ENCODE measurements around the gene HOXD11.

The HOXD11 gene

DNA sequence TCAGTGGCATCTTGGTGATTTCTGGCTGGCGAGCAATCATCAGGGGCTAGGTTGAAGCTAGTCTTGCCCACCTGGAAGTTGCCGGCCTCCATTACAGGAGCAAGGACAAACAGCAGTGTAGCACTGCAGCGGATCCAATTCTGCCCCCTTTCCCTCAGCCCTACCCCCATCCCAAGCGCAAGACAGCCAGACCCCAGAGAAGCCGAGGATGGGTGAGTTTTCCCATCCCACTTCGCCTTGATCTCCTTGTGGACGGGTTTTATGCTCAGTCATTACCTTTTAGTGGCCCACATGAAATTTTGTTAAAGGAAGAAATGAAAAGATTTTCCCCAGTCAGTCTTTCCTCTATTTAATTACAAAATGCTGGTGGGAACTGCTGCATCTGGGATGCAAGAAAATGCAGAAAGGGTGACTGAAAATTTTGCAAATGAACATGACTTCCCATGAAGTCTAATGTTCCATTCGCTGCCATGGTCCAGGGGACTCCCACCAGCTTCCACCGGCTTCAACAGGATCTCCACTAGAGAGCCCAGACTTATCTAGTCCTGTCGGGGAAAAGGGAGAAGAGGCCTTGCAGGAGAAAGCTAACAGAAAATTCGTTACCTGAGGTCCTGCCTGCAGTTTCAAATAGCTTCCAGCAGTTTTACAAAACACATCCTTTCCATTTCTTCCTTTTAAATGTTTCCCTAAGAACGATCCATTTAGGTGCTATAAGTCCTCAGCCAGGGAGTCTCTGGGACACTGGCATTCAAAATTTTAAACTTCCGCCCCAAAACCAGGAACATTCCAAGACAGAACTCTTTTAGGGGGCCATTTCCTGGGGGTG is 13.5 kb downstream of the HOXD11 start:
- DNase-seq (ENCODE audit: low read depth in 3 of 3) = no peak

DNA sequence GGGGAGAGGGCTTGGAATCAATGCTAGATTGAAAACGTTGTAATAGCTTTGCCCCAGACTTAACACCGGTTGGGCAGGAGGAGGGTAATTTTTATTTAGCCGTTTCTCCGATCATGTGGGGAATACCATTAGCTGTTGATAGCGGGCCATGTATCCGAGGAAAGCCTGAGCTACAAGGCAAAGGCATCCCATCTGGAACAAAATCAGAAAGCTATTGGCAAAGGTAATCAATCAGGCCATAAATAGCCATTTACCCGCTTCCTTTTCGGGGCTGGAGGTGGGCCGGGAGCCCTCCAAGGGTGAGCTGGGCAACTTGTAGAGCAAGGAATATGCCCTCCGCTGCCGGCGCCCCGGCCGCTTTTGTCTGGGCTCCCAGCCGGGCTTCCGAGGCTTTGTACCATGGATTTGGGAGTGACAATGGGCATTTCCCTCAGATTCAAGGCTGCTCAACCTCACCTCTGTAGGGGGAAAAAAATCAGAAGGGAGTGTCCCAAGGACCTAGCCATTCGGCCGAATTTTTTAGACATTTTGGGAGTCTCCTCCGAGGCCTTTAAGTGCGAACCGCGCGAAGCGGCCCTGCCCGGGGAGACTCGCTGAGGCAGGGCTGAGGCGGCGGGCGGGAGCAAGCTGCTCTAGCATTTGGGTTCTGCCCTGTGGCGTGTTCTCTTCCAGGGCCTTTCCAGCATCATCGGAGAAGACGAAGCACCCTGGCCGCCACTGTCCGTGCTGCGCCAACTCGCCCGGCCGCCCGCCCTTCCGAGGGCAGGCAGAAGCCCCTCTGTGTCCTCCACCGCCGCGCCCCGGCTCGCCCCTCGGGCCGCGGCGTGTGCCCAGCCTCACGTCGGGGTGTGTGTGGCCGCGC is 14.3 kb downstream of the HOXD11 start:
- no peak for DNase-seq (ENCODE audit: low read depth in 3 of 3)

DNA sequence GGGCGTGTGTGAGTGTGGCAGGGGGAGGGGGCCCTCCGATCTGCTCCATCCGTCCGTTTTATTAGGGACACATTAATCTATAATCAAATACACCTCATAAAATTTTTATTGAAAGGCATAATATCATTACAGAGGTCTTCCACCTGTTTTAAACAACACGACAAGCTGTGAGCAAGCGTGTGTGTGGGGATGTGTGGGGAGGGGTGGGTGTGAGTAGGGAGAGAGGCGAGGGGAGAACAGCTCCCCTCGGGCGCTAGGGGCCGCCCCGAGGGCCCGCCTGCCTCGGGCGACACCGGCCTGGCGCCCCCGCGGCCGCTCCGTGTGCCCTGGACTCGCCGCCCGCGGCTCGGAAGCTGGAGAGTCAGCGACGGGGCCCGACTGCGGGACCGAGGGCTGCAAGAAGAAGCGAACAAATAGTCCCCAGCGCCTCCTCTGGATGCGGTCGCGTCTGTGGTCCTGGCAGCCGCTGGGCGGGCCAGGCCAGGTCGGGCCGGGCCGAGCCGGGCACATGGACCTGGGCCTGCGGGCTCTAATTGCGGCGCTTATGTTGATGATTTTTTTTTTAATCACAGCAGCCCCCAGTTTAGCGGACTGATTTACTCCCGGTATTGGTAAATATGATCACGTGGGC is 15.1 kb downstream of the HOXD11 start:
- no peak for DNase-seq (ENCODE audit: low read depth in 3 of 3)

DNA sequence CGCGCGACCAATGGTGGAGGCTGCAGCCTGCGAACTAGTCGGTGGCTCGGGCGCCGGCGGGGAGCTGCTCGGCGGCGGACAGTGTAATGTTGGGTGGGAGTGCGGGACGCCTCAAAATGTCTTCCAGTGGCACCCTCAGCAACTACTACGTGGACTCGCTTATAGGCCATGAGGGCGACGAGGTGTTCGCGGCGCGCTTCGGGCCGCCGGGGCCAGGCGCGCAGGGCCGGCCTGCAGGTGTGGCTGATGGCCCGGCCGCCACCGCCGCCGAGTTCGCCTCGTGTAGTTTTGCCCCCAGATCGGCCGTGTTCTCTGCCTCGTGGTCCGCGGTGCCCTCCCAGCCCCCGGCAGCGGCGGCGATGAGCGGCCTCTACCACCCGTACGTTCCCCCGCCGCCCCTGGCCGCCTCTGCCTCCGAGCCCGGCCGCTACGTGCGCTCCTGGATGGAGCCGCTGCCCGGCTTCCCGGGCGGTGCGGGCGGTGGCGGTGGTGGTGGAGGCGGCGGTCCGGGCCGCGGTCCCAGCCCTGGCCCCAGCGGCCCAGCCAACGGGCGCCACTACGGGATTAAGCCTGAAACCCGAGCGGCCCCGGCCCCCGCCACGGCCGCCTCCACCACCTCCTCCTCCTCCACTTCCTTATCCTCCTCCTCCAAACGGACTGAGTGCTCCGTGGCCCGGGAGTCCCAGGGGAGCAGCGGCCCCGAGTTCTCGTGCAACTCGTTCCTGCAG is 15.8 kb downstream of the HOXD11 start, which contains the start of gene HOXD9:
HOXD9 (plus strand) TSS at position 37 of the 728 bp plus-strand sequence; CDS start at position 87, 50 bp downstream.
- no peak for DNase-seq (ENCODE audit: low read depth in 3 of 3)

DNA sequence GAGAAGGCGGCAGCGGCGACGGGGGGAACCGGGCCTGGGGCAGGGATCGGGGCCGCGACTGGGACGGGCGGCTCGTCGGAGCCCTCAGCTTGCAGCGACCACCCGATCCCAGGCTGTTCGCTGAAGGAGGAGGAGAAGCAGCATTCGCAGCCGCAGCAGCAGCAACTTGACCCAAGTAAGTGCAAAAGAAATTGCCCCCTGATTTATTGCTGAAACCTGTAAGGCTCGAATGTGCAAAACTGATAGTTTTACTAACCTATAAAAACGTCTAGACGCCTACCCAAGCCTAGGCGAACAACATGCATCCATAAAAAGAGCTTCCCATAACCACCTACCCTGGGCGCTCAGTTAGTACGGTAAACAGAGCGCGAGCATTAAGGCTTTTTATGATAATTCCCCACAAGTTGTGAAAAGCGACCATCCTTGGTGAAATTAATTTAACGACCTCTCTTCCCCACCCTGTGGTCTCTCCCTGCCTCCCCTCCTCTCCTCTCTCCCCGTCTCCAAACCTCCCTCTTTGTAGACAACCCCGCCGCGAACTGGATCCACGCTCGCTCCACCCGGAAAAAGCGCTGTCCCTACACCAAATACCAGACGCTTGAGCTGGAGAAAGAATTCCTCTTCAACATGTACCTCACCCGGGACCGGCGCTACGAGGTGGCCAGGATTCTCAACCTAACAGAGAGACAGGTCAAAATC is 16.5 kb downstream of the HOXD11 start:
- no peak for DNase-seq (ENCODE audit: low read depth in 3 of 3)

DNA sequence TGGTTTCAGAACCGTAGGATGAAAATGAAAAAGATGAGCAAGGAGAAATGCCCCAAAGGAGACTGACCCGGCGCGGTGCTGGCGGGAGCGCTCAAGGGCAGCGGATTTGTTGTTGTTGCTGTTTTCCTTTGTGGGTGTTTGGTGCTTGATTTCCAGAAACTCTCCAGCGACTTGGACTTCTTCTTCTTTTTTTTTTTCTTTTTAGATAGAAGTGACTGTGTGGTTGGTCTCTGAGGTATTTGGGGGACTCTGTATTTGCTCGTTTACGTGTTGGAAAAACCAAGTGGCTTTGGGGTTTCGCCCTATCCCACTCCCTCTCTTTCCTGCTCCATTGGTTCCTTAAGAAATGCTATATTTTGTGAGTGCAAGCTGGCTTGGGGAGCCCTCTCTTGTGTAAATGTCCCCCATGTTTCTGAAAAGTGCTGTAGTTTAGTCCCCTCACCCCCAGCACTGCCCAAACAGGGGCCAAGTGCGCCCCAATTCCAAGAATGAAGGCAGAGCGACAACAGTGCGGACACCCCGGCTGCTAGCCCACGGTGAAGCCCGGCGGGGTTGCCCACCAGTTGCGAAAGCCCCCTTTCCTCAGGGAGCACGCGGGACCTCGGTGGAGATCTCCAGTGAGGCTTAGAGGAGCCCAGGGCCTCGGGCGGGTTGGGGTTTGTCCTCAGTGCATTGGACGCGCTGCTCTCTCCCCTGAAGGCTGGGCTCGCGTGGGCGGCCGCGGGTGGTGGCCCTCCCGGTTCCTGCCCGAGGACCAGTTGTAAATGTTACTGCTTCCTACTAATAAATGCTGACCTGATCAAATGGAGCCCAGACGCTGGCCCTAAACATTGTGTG is 17.2 kb downstream of the HOXD11 start:
- no peak for DNase-seq (ENCODE audit: low read depth in 3 of 3)

DNA sequence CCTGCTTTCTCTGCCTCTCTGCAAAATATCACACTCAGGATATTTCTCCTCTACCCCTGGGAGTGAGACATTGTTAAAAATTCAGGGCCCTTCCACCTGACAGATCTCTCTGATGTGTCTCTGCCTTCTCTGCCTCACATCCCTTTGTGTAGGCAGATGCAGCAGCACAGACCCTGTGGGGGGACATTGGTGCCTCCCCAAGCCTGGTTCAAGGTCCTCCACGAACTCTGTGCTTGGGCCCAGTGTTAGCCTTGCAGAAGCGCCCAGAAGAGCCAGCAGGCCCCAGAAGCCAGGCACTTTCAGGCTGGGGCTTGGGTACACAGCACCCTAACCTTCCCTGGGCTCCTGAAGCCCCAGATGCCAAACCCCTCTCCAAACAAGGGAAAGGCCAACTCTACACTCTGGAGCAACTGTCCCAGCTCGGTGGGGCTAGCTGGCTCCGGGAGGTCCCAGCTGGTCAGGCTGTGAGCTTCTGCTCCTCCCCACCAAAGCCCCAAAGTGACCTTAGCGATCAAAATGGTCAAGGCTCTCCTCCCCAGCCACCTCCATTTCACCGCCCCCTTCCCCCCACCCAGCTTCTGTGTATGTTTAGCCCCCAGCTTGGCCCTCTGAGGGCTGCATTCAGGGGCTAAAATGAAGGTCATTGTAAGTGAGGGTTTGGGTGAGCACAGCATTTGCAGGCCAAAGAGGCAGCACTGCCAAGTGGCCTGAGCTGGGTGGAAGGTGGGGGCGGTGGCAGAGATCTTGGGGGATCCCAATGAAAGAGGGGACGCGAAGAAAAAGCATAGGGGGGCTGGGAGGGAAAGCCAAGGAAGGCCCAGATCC is 18.1 kb downstream of the HOXD11 start:
- no peak for DNase-seq (ENCODE audit: low read depth in 3 of 3)

DNA sequence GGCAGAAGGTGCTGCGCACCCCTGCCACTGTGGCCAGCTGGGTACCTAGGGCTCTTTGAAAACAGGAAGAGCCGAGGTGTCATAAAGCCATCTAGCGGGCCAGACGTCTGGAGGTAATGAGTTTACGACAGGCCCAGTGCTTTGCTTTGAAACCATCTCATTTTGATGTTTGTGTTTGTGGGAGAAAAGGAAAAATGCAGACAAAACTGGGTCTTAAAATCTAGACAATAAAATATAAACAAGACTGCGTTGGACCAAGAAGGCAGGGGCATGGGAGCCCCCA is 18.6 kb downstream of the HOXD11 start:
- DNase-seq (ENCODE audit: low read depth in 3 of 3) = no peak

DNA sequence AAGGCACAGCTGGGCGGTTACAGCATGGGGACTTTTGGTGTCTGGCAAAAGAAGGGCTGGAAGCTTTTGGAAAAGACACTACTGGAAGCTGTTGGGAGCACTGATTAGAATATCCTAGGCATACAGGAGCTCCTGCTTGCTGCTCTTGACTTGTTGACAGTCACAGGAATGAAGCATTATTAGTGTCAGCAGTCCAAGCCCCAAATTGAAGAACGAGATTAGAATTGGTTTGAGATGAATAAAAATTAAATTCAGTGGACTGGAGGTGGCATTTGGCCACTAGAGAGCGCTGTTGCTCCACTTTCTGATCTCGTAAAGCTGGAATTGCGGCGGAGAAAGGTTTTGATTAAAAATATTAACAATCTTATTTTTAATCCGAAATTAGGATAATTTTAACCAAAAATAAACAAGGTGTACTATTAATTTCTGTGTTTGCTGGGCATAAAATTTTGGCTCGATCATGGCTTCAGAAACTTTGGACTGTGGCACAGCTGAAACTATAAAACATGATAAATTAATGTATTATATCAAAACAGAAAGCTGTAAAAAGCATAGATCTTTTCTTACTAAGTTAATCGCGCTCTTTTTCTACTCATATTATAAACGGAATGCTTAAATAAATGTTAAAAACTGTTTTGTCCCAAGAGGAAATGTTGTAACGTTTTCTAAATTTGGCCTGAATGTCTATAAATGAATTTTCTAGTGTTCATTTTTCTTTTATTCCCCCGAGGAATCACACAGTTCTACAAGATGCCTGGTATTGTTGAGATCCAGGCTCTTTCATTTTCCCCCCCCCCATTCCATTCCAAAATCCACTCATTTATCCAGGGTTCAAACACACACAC is 20.1 kb downstream of the HOXD11 start:
- DNase-seq (ENCODE audit: low read depth in 3 of 3) = peak in 2 of 3 donors; percentile 50 to 61

DNA sequence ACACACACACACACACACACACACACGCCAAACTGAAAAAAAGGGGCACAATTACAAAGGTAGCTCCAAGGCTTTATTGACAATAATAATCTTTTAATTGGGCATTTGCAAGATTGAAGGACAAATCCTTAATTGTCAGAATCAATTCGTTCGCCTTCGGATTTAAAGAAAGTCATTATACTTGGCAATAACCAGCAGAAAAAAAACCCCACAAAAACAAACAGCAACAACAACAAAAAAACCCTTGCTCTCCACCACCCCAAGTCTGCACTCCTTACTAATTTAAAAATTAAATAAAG is 20.6 kb downstream of the HOXD11 start:
- DNase-seq (ENCODE audit: low read depth in 3 of 3) = no peak

DNA sequence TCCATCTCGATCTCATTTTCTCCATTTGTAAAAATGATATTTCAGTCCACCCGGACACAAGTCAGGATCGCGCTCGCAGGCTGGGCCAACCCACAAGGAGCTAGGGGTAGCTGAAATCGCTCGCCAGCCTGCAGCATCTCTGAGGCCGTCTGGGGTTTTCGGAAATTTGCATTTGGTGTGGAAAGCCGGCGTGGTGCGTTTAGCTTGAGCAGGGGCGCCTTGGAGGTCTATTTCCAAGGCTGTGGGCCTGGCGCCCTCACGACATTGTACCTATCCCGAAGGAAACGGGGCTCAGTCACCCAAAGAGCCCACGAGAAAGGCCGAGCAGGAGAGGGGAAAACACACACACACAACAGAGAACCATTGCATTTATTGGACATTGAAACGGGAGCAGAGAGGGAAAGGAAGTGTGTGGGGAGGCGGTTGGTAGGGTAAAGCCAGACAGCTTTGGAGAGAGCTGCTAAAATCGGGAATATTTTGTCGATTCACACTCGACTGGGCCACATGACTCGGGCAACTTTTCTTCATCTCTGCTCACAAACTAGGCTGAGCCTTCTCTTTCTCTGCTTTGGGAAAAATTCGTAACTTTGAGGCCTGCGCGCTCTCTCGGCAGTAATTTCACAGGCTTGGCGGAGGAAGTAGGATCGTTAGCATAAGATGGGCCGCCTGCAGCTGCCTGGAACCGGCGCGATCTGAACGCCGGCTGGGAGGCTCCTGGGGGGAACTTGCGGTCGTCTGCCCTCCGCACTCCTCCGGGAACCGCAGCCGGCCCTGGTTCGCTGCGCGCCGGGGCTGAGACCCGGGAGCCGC is 21.3 kb downstream of the HOXD11 start:
- DNase-seq (ENCODE audit: low read depth in 3 of 3) = no peak

DNA sequence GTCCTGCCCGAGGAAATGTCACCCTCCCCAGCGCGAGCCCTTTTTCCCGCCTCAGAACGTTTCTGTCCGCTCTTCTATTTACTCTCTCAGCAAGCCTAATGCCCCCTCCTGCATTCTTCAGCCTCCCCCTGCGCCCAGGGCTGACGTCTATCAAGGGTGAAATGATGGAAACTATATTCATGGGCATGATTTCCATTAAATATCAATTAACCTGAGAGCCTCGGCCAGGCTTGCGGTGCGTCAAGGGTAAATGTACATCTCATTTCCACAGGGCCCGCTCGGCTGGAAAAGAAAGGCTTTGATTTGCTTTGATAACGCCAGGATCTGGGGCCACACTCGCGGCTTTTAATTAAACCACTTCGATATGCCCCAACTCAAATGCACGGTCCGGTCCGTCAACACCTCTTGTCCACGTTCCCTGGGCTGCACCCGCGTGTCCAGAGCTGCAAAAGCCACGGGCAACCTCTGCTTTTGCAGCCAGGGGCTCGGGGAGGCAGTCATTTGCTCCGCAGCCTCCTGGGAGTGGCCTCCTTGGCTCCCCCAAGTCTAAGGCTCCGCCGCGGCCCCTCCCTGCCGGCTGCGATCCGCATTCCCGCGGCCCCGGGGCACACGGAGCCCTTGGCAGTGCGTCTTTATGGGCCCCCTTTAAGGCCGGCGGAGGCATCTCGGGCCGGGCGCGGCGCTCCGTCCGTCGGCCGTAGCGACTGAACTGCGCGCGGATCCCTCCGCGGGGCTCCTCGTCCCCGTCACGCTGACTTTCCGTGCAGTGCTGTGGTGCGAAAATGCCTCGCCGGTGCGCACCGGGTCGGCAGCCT is 22.1 kb downstream of the HOXD11 start, which contains the start of gene HOXD8:
HOXD8 (plus strand) TSS at position 724 of the 815 bp plus-strand sequence. CDS start 662 bp downstream, outside the sequence.
- no peak for DNase-seq (ENCODE audit: low read depth in 3 of 3)

DNA sequence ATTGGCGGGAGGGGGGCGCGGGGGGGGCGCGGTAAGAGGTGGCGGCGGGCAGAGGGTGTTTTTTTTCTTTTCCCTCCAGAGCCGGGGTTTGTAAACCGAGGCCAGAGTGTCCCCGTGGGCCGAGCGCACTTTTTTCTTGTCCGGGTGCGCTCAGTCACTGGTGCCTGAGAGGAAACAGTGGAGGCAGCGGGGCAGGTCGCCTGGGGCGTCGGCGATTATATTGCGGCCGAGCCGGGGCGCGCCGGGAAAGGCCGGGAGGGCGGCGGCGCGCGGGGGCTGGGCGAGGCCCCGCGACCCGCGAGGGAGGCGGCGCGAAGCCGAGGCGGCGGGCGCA is 22.7 kb downstream of the HOXD11 start:
- no peak for DNase-seq (ENCODE audit: low read depth in 3 of 3)

DNA sequence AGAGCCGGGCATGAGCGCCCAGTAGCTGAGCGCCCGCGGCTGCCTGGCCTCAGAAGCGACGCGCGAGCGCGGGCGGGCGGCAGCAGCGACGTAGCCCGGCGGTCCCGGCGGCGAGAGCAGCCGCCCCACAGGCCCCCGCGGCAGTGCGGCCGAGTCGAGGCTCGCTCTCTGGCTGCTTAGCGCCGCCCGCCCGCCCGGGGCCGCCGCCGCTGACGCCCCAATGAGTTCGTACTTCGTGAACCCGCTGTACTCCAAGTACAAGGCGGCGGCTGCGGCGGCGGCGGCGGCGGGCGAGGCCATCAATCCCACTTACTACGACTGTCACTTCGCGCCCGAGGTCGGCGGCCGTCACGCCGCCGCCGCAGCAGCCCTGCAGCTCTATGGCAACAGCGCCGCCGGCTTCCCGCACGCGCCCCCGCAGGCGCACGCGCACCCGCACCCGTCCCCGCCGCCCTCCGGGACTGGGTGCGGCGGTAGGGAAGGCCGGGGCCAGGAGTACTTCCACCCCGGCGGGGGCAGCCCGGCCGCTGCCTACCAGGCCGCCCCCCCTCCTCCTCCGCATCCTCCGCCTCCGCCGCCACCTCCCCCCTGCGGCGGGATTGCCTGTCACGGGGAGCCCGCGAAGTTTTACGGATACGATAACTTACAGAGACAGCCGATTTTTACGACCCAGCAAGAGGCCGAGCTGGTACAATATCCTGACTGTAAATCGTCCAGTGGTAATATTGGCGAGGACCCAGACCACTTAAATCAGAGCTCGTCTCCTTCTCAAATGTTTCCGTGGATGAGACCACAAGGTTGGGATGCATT is 23.3 kb downstream of the HOXD11 start:
- no peak for DNase-seq (ENCODE audit: low read depth in 3 of 3)

DNA sequence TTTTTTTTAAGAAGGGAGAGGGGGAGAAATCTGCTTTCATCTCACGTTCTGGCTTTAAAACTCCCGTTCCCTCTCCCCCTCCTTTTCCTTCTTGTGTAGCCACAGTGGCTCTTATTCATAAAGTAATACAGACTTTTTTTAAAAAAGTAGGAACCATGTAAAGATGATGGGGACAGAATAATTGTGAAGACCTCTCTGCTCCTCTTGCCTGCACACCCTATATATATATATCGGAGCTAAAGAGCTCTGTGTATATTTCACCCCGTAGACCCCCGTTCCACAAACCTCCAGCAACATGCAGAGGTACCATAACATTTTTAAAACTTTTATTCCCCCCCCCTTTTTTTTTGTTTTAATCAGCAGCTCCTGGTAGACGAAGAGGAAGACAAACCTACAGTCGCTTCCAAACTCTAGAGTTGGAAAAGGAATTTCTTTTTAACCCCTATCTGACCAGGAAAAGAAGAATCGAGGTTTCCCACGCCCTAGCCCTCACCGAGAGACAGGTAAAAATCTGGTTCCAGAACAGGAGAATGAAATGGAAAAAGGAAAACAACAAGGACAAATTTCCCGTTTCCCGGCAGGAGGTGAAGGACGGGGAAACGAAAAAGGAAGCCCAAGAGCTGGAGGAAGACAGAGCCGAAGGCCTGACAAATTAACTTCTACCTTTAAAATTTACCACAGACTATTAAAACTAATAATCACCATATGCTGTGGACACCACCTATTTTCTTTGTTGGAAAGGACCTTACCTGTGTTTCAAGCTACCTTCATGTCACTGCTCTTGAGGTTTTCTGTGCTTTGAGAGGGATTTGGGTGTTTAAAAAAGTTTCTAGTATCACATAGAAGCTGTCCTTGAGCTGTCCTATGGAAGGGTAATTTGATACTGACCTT is 24.1 kb downstream of the HOXD11 start:
- no peak for DNase-seq (ENCODE audit: low read depth in 3 of 3)

All from stimulated activated CD4-positive, alpha-beta T cell treated with anti-CD3 and anti-CD28 coated beads, TNF-alpha, amount 100 ng/mL, for 48 hours (primary cell).